GM12875 (cell line): ENCODE results near the gene GUK1.
"Not testable (repeated sequence)": the region's sequence is repeated elsewhere in the genome, so short reads cannot be mapped to it uniquely, and the experiment has no call there.

ENCODE experiments used
- H3K4me3 ChIP-seq: one replicate; pipeline ENCODE4 v1.5.1; 2011; ENCODE audit warnings: low read depth, low read length, control low read depth
- CTCF ChIP-seq: IDR thresholded peaks from 2 replicates; pipeline ENCODE4 v1.5.1; 2011; ENCODE audit warnings: low read depth, mild to moderate bottlenecking, control low read depth, inconsistent platforms, low read length, moderate library complexity, borderline replicate concordance; ENCODE audit not compliant: insufficient read depth

Gene GUK1

DNA sequence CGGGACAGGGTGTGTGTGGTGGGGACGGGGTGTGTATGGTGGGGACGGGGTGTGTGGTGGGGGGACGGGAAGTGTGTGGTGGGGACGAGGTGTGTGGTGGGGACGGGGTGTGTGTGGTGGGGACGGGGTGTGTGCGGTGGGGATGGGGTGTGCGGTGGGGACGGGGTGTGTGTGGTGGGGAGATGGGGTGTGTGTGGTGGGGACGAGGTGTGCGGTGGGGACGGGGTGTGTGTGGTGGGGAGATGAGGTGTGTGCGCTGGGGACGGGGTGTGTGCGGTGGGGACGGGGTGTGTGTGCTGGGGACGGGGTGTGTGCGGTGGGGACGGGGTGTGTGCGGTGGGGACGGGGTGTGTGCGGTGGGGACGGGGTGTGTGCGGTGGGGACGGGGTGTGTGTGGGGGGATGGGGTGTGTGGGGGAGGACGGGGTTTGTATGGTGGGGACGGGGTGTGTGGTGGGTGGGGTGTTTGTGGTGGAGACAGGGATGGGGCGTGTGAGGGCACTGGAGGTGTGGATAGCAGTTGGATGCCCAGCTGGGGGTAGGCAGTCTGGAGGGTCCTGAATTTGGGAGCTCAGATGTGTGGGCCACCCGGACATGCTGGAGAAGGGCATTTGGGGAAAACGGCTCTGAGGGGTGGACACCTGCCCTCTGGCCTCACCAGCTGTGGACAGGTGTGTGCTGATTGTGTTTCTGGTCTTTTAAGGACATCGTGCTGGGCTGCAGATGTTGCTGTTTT is 42.4 kb downstream of the GUK1 start:
- no peak for TF ChIP-seq CTCF
- H3K4me3 ChIP-seq = no peak overlapping the region

- H3K4me3 ChIP-seq = no peak overlapping the region
- TF ChIP-seq CTCF = no peak
Observed at GRCh38 chr1:228184152-228184551, 44.1 kb downstream of the GUK1 start.

GRCh38 chr1:228185641-228185965 is 45.5 kb downstream of the GUK1 start:
- no peak overlapping the region for H3K4me3 ChIP-seq
- no peak for TF ChIP-seq CTCF

DNA sequence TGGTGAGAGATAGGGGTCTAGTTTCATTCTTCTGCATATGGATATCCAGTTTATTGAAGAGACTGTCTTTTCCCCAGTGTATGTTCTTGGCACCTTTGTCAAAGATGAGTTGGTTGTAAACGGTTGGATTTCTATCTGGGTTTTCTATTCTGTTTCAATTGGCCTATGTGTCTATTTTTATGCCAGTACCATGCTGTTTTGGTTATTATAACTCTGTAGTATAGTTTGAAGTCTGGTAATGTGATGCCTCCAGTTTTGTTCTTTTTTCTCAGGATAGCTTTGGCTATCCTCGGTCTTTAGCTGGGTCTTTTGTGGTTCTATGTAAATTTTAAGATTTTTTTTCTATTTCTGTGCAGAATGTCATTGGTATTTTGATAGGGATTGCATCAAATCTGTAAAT is 48.2 kb downstream of the GUK1 start:
- H3K4me3 ChIP-seq = not testable (repeated sequence)

DNA sequence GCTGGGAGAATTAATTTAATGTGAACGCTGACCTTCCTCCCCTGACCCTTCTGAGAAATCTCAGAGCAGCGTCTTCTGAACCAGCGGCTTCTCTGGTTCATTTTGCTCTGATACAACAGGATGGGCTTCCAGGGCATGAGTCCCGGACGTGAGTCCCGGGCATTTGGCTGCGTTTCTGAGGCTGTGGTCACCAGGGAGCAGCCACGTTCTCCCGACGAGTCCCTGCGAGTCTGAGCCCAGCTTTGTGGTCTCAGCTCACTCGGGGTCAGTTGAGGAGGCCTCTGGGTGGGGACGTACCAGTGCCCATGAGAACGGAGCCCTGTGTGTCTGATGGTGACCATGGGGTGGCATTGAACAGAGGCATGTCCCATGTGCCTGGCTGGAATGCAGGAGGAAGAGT is 50.1 kb downstream of the GUK1 start:
- no peak for TF ChIP-seq CTCF
- H3K4me3 ChIP-seq = no peak overlapping the region

- no peak for TF ChIP-seq CTCF
- H3K4me3 ChIP-seq = no peak overlapping the region
Observed at GRCh38 chr1:228190778-228191177, 50.7 kb downstream of the GUK1 start.

GRCh38 chr1:228194436-228194835 is 54.4 kb downstream of the GUK1 start:
- TF ChIP-seq CTCF = no peak
- no peak overlapping the region for H3K4me3 ChIP-seq
